Activated CD4-positive, alpha-beta T cell treated with anti-CD3 and anti-CD28 coated beads for 24 hours (primary cell): Measurements from ENCODE around the gene PUS1.
"Not testable (repeated sequence)": the region's sequence is repeated elsewhere in the genome, so short reads cannot be mapped to it uniquely, and the experiment has no call there.

Source experiments
- DNase-seq, 2 donors: peaks; one replicate each; pipeline ENCODE4 v3.0.0-alpha.2; 2020; ENCODE audit warnings: low read depth in 2 of 2

PUS1 gene

DNA sequence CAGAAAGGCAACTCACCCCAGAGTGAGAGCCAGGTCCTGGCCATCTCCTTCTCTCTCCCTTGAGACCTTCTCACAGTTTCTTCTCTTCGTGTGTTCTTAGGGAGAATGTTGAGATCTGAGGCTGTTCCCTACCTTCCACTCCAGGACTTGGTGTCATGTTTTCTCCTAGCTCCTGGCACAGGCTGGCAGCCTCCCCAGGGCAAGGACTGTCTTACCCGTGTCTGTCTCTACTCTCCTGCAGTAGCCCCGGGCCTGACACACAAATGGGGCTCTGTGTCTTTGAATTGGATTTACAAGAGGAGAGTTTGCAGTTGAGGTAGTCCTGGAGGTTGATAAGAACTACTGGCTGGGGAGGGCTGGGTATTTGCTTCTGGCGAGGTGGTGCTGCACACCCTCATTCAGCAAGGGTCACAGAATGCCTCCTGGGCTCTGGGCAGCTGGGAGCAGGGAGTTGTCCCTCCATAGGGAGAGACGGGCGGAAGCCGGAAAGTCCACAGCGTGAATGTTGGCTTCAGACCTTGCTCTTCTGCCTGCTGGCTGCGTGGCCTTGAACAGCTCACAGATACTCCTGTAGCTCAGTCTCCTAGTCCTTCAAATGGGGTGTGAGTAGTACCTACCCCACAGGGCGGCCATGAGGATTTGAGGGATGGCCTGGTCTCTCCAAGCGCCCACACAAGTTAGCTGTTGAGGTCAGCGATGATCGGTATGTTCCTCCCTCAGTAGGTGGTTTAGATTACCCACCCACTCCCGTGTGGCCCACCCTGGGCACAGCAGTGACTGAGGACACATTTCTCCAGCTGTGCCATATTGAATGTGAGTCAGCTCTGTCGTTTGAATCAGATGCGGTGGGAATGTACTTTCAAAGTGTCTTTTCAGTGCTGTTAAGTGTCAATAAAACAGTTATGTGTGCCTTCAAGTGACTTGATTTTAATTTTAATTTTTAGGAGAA lies 30.8 kb downstream of the PUS1 start:
- DNase-seq = no peak

GRCh38 chr12:131960590-131961325 lies 31.7 kb downstream of the PUS1 start:
- DNase-seq = not testable (repeated sequence)

GRCh38 chr12:131961328-131961727 lies 32.3 kb downstream of the PUS1 start:
- not testable (repeated sequence) for DNase-seq

- no peak for DNase-seq
Observed at GRCh38 chr12:131962069-131962468, 33.0 kb downstream of the PUS1 start.

- no peak for DNase-seq
Observed at GRCh38 chr12:131963381-131963780, 34.3 kb downstream of the PUS1 start.

GRCh38 chr12:131965073-131965472 lies 36.0 kb downstream of the PUS1 start:
- no peak for DNase-seq

DNA sequence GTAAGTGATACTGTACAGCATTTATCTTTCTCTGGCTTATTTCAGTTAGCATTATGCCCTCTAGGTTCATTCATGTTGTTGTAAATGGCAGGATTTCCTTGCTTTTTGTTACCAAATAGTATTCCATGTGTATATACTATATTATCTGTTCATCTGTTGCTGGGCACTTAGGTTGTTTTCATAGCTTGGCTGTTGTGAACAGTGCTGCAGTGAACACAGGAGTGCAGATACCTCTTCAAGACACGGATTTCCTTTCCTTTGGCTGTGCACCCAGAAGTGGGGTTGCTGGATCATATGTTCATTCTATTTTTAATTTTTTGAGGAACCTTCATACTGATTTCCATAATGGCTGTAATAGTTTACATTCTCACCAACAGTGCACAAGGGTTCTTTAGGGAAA lies 42.1 kb downstream of the PUS1 start:
- no peak for DNase-seq

DNA sequence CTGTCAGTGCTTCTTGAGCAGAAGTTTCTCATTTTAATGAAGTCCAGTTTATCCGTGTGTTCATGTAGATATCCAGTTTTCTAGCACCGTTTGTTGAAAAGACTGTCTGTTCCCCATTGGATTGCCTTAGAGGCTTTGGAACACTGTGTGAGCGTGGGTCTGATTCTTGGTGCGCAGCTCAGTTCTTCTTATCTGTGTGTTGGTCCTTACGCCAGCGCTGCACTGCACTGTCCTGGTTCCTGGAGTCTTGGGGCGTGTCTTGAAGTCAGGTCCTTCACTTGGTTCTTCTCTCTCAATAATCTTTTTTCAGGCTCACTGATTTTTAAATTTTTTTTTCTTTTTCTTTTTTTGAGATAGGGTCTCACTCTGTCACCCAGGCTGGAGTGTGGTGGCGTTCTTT lies 46.2 kb downstream of the PUS1 start:
- DNase-seq = no peak

GRCh38 chr12:131979606-131980005 lies 50.5 kb downstream of the PUS1 start:
- no peak for DNase-seq

- no peak for DNase-seq
Observed at GRCh38 chr12:131980263-131980662, 51.2 kb downstream of the PUS1 start.

GRCh38 chr12:131981388-131981787 lies 52.3 kb downstream of the PUS1 start:
- DNase-seq = no peak

DNA sequence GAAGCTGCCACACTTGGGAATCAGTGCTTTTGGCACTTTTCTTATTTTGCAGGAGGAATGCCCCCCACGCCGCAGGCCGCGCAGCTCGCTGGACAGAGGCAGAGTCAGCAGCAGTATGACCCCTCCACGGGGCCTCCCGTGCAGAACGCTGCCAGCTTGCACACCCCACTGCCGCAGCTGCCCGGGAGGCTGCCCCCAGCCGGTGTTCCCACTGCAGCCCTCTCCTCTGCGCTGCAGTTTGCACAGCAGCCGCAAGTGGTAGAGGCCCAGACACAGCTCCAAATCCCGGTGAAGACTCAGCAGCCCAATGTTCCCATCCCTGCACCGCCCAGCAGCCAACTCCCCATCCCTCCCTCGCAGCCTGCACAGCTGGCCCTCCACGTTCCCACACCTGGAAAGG lies 53.0 kb downstream of the PUS1 start:
- DNase-seq = no peak

DNA sequence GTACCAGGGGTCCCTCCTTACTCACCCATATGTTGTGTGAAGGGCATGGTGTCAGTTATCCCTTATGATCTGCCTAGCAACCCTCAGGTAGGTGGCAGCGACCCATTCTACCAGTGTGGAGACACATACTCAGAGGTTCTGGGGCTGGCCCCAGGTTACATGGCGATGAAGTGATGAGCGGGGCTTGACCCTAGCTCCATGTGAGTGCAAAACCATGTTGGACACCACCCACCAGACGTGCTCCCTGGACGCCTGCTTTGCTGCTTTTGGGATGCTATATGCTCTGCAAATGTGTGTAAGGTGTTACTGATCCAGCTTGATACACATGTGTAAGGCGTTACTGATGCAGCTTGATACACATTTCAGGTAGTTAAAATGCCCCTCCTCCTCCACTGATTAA lies 54.0 kb downstream of the PUS1 start:
- DNase-seq = no peak

GRCh38 chr12:131983554-131983953 lies 54.5 kb downstream of the PUS1 start:
- DNase-seq = no peak

DNA sequence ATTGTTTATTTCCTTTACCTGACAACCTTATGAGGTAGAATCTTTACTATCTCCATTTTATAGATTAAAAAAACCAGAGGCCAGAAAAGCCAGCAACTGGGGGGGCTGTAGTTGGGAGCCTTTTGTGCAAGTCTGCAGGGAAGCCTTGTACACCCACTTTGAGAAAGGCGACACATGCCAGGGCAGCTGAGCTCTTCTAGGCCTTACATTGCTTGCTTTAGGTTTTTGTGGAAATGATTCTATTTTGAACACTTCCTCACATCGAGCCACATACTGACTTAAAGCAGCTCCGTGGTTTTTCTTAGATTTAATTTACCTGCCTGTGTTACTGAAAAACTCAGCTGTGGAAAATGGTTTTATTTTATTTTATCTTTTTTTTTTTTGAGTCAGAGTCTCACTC lies 55.3 kb downstream of the PUS1 start:
- no peak for DNase-seq

DNA sequence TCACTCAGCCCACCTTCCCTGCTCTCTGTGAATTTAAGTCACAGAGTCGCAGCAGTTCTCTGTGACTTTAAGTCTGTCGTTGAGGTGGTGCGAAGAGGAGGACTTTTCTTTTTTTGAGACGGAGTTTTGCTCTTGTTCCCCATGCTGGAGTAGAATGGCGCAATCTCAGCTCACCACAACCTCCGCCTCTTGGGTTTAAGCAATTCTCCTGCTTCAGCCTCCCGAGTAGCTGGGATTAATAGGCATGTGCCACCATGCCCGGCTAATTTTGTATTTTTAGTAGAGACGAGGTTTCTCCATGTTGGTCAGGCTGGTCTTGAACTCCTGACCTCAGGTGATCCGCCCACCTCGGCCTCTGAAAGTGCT lies 56.4 kb downstream of the PUS1 start:
- DNase-seq = not testable (repeated sequence)

DNA sequence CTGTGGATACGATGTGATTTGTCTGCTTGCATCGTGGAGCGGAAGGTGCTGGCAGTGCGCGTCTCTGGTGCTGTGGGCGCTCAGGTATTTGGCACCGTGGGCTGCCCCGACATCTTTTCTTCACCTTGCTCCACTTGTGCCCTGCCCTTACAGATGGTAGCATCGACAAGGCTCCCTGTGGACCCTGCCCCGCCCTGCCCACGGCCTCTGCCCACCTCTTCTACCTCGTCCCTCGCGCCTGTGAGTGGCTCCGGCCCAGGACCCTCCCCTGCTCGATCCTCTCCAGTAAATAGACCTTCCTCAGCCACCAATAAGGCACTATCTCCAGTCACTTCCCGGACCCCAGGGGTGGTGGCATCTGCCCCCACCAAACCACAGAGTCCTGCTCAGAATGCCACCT lies 57.3 kb downstream of the PUS1 start:
- no peak for DNase-seq

DNA sequence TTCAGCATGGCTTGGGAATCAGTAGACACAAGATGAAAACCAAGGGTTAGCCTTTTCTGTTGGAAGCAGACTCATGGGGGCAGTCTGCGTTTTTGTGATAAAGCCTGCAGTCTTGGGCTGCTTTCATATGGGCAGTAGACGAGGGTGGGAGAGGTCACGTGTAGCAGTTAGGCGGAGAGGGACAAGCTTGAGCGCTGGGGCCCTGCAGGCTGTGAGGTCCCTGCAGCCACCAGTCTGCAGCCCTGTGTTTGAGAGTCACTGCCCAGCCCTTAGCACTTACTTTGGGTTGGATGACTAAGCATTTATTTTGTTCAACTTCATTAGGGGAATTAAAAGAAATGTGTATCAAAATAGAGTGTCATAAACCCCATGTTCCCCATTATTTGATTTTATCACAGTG lies 57.8 kb downstream of the PUS1 start:
- DNase-seq = no peak

GRCh38 chr12:131987552-131987951 lies 58.5 kb downstream of the PUS1 start:
- no peak for DNase-seq

- DNase-seq = no peak
Observed at GRCh38 chr12:131988054-131988796, 59.1 kb downstream of the PUS1 start.

DNA sequence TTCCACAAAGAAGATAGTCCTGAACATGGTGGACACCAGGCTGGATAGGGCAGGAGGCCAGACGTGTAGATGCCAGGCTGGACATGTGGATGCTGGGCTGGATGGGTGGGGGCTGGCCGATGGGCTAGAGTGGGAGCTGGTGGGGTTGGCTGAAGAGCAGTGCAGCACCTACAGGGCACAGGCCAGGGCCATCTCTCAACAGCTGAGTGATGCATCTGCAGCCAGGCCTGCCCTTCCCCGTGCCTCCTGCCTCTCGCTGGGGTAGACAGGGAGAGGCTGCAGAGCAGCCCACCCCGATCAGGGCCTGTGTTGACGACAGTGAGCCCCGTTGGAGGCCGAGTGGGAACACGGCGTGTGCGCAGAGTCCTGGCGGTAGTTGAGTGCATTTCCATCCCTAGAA lies 59.9 kb downstream of the PUS1 start:
- DNase-seq = no peak
